Body of pancreas (tissue), 4 donors: ENCODE results near the gene IGLL5.

ENCODE experiments used
- CTCF ChIP-seq, 7 experiments: fragments of 450-650 bp in 4 of 7; fragments of 200-600 bp in 3 of 7; sonication (generic) in 3 of 7; IDR thresholded peaks; one replicate each; pipeline ENCODE4 v1.5.1; 2016 to 2019; ENCODE audit warnings: antibody characterized with exemption in 7 of 7
- POLR2A ChIP-seq, 3 donors: fragments of 450-650 bp; IDR thresholded peaks; one replicate each; pipeline ENCODE4 v1.6.1; 2016; ENCODE audit warnings: antibody characterized with exemption in 3 of 3, mild to moderate bottlenecking in 2 of 3

GRCh38 chr22:22890085-22890484 is 2.5 kb downstream of the IGLL5 start:
- TF ChIP-seq CTCF (IDR thresholded peaks at IDR 0.05) (no peak), POLR2A (IDR thresholded peaks at IDR 0.05) (no peak)
